A172 (cell line): Measurements from ENCODE around the gene LAMA4. TPM values are rescaled to one million over a fixed set of nuclear protein-coding genes. Genes with fewer than 3 reads are reported as not detected.

Source experiments
- DNase-seq: peaks from one replicate; pipeline ENCODE4 v3.0.0-alpha.2; 2015; ENCODE audit warnings: low spot score
- total RNA-seq: library from RNA; depleted of rRNA; stranded (reverse); fragments of >200 nt; shearing (Covaris generic); gene quantifications from 2 replicates; pipeline ENCODE4 v1.2.3, GENCODE V29; 2014

The LAMA4 gene
- total RNA-seq, 1 experiment from 2014 or later, result 7.4 TPM

GRCh38 chr6:112279031-112279935, 24.9 kb upstream of the LAMA4 start:
- DNase-seq, result no peak

GRCh38 chr6:112275365-112275764, 21.0 kb upstream of the LAMA4 start:
- DNase-seq, result no peak

DNA sequence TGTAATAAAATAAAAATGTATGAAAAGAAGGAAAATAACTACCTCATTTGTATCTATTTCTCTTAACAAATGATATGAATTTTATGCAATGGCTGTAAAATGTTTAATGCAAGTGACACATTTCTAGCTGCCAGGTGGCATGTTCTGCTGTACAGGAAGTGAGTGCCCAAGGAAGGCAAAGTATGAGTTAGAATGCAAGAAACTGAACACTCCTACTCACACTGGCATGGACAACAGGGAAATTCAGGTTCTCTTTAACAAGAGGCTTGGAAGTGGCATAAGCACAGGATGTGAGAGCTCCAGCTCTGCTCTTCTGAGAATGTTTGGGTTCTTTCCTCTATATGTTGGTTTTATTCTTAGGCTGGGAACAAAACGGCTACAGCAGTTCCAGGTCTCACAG, 20.4 kb upstream of the LAMA4 start:
- DNase-seq, result no peak

DNA sequence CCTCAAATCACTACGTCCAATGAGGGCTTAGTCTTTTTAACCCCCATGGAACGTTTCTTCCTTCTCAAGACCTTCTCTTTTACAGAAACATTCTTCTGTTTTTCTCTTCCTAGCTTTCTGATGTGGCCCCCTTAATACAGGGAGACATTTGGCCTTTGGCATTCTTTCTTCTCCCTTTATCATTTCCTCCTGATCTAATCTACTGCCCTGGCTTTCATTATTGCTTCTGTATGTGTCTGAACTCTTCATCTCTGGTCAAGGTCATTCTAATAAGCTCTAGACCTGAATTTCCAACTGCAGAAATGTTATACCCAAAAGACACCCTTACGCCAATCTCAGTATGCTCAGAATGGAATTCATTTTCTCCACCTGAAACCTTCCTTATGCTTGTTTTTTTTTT, 18.4 kb upstream of the LAMA4 start:
- no peak for DNase-seq

DNA sequence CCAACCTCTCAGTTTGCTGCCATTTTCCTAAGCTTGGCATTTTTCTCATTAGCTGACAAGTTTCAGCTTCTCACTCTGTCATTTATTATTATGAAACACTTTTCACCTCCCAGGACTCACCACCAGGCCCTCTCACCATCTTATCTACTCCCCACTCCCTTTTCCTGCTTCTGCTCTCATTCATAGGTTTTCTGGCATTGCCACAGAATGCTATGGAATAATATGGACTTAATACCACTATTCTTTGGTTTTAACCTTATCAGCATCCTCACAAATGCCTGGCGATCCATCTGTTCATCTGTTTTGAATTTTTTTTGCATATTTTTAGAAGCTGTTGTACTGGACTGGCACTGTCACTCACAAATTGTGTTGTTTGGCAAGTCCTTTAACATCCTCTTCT, 16.4 kb upstream of the LAMA4 start:
- no peak for DNase-seq

GRCh38 chr6:112269979-112270566, 15.7 kb upstream of the LAMA4 start:
- no peak for DNase-seq

- peak; percentile 7 for DNase-seq
Observed at GRCh38 chr6:112269114-112269513, 14.7 kb upstream of the LAMA4 start.

GRCh38 chr6:112268654-112269053, 14.3 kb upstream of the LAMA4 start:
- DNase-seq, result no peak

DNA sequence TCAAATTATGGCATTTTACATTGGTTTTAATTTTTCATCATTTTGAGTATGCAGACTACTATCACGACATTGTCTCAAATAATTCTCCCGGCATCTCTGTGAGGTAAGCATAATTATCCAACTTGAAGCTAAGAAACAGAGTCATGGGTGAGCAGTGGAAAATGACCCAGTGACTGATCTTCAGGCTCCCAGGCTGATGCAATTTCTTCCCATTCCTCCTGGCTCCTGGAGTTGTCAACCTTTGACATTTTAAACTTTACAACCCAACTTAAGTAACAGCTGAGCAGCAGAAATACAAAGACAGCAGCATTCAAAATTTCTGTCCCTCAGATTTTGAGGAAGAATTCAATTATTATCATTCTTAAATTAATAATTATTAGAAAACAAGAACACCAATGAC, 13.7 kb upstream of the LAMA4 start:
- DNase-seq, result no peak

GRCh38 chr6:112266331-112266730, 12.0 kb upstream of the LAMA4 start:
- no peak for DNase-seq

DNA sequence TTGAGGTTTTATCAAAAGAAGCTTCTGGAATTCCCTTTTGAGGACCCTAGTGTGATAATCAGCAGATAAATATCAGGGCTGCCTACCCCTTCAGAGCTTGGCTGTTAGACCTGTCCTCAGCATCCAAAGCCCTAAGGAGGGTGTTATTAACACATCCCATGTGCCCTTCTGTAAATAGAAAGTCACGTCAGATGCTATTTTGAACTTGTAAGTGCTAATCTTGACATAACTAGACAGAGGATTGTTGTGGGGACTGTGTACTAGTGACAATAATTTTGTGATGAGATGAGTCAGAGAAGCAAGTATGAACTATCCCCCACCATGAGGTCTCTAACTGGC, 4.9 kb upstream of the LAMA4 start:
- DNase-seq, result no peak

DNA sequence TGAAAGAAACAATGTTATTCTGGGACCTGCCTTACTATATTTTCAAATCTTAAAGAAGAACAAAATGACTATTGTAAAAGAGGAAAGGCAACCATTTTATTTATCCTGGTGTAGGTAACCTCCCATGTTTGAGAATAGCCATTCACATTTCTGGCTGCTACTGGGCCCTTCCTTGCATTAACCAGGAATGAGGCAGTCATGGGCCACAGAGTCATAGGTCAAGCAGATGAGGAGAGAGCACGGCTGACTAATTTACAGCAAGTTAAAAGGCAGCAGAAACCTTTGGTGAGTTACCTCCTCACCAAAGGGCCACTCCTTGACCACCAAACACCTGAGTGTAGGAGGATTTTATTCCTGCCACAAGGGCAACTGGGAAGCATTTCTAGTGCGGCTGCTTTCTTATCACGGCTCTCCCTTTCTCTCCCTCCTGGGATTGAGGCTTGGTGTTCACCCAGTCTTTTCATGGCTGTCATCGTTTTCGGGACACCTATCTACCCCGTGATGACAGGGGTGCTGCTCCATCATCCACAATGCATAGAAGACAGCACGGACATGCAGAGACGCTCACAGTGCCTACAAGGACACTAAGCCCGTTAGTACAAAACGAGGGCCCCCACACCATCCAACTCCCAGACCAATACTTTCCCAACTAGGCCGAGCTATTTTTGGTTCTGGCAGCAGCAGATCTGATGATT, 4.4 kb upstream of the LAMA4 start:
- DNase-seq, result no peak

DNA sequence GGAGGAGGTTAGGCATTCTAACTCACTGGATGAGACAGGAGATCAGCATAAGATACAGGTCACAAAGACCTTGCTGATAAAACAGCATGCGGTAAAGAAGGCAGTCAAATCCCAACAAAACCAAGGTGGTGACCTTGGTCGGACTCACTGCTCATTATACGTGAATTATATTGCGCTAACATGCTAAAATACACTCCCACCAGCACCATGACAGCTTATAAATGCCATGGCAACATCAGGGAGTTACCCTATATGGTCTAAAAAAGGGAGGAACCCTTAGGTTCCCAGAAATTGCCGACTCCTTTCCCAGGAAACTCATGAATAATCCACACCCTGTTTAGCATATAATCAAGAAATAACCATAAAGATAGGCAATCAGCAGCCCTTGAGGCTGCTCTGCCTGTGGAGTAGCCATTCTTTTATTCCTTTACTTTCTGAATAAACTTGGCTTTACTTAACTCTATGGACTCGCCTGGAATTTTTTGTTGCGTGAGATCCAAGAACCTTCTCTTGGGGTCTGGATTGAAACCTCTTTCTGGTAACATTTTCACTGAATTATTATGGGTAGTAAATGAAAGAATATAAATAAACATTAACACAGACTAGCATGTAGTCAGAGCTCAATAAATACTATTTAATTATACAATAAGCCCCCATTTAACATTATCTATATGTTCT, 3.0 kb upstream of the LAMA4 start:
- DNase-seq, result no peak

- DNase-seq, result no peak
Observed at GRCh38 chr6:112254921-112255320, 554 bp upstream of the LAMA4 start.

DNA sequence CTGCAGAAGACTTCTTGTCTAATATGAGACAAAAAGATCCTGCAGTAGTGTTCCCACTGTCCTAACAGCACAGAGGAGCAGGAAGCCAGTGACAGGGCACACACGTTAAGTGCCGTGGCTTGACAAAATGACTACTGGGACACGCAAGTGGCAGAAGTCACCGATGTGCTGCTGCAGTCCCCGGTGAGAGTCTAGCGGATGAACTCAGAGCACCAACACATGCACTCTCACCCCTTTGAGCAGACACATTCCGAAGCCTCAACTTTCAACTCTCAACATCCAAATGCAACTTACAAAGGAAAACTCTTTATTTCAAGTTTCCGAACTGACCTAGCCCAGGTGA, 898 bp downstream of the LAMA4 start:
- DNase-seq, result no peak

DNA sequence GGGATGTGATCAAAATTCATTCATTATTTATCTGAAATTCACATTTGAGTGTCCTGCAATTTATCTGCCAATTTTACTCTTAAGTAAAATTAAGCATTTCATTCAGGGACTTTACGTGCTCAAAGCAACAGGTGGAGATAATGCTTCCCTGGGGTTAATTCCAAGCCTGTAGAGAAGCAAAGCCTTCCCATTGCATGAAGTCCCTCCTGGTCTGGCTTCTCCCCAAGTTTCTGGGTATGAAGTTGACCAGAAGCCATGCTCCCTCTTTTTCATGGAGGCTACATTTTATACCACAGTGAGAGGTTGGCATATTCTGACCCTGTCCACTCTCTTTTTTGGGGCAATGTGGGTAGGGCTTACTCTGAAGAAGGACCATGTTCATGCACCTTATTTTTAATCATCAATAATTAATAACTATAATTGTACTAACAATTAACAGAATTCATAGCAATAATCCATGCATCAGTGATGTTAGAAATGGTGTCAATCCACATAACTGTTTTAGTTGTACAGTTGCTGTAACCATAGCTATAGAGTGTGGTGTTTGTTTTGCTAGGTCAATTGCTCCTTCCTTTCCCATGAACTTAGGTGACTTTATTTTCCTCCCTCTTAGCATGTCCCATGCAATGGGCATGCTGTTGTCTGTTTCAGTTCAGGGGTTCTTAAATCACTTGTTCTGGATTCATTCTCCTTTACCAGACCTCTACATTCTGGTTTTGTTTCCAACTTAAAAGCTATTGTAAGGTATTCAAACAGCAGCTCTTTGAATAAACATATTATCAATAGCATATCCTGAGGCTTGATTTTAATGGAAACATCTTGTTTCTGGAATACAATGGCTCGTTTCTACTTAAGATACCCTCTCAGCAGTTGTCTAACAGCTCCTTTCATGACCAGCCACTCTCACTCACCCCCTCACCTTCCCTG, 1.5 kb downstream of the LAMA4 start:
- no peak for DNase-seq

DNA sequence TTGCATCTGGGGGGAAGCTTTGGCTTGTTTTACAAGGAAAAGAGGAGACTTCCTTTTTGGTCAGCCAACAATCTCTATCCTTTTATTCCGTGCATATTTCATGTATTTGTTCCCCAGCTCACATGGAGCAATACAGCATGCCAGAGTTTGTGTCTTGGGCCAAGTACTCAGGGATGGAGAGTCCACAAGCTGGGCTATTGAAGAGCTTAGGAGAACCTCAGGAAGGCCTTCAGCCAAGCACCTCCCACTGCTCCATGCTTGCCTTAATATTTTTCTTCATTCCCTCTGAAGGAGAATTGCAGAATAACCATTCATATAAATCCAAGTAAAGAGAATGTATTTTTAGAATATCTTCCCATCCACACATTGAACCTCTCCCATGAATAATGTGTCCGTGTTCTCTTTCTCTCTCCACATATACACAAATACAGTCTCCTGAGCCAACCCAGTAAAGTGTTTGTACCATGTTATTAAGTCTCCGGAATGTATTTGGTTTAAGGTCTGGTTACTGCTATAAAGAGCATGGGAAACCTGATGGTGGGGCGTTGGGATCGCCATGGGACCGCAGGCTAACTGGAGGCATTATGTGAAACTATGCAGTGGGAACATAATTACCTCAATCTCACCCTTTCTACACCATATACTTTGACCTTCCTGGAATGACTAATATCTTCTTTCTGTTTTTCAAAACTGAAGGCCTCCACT, 3.0 kb downstream of the LAMA4 start:
- DNase-seq, result no peak

DNA sequence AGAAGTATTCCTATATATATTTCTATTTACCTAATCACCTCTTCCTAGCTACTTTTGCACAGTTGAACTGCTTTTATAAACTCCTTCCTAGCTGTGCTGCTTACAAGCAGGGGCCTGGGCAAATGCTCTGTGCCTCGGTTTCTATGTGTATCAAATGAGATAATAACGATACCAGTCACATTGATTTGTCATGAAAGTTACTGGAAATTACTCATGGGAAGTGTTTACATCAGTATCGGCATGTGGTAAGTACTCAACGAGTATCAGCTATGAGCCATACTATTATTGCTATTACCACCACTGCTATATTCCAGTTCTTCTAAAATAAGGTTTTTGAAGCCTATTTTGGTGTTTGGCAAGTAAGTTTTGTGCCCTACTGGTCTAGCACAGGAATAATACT, 4.9 kb downstream of the LAMA4 start:
- DNase-seq, result no peak

GRCh38 chr6:112247275-112247674, 7.1 kb downstream of the LAMA4 start:
- DNase-seq, result no peak

GRCh38 chr6:112245511-112246203, 8.7 kb downstream of the LAMA4 start:
- no peak for DNase-seq
